GM12873 (cell line): ENCODE measurements around the gene VPS37B.

ENCODE experiments used
- CTCF ChIP-seq: IDR thresholded peaks from 2 replicates; pipeline ENCODE4 v1.5.1; 2012; ENCODE audit warnings: low read depth, mild to moderate bottlenecking, moderate library complexity, low read length, control low read depth; ENCODE audit not compliant: insufficient read depth; ENCODE audit errors: missing control alignments

The VPS37B gene

GRCh38 chr12:122839907-122840554, 55.9 kb downstream of the VPS37B start:
- TF ChIP-seq CTCF: no peak

DNA sequence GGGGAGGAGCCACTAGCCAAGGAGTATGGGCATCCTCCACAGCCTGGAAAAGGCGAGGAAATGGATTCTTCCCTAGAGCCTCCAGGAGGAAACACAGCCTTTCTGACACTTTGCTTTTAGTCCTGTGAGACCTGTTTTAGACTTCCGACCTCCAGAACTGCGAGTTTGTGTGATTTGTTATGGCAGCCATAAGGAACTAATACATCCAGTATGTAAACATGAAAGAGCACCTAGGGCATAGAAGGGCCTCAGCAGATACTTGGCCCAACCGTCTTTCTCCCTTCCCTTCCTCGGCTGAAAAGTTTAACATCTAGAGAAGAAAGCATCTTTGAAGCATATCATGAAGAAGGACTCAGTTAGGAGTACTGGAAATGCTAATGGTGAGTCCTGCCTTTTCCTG, 57.1 kb downstream of the VPS37B start:
- no peak for TF ChIP-seq CTCF

GRCh38 chr12:122837306-122838265, 58.3 kb downstream of the VPS37B start:
- TF ChIP-seq CTCF: no peak

DNA sequence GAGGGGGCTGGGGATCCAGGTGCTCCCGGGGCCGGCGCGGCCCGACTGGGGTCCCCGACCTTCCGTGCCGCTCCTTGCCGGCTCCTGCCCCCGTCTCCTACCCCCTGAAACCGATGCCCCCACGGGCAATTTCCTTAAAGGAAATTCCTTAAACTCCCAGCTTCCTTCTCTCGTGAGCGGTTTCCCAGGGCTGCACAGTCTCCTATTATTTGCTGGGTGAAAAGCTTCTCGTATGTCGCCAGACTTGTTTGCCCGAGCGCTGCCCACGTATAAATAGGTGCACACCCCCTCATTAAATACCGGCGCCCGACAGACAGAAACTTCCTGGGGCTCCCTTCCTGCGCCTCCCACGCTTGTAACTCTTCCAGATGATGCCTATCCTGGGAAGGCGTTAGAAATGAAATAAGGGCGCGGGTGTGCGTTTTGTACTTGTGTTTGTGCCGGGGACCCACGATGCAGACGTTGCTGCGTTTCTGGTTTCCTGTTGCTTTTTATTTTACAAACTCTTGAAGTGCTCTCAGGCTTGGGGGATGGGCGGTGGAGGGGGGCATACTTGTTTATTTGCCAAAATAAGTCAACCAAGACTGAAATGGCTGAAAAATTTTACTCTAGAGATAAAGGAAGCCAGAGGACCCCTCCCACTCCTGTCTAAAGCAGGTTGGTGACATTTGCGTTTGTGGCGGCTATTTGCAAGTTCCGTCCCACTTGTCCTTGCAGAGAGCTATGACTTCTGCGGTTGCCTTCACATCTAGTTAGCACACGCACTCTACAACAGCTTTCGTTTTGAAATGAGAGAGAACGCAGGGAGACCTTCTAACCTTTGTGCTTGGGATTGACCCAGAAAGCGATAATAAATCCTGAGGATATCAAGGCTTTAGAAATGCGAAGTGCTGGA, 59.6 kb downstream of the VPS37B start:
- no peak for TF ChIP-seq CTCF

DNA sequence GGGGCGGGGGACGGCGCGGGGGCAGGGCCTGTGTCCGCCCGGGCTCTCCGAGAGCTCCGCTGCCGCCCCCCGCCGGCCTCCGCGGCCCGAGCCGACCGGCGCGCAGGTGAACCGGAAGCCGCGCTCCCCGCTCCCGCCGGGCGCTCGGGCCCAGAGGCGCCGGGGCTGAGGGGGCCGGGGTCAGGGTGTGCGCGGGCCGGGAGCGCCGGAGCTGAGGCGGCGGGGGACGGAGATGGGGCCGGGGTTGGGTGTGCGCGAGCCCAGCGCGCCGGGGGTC, 60.2 kb downstream of the VPS37B start:
- TF ChIP-seq CTCF: no peak

DNA sequence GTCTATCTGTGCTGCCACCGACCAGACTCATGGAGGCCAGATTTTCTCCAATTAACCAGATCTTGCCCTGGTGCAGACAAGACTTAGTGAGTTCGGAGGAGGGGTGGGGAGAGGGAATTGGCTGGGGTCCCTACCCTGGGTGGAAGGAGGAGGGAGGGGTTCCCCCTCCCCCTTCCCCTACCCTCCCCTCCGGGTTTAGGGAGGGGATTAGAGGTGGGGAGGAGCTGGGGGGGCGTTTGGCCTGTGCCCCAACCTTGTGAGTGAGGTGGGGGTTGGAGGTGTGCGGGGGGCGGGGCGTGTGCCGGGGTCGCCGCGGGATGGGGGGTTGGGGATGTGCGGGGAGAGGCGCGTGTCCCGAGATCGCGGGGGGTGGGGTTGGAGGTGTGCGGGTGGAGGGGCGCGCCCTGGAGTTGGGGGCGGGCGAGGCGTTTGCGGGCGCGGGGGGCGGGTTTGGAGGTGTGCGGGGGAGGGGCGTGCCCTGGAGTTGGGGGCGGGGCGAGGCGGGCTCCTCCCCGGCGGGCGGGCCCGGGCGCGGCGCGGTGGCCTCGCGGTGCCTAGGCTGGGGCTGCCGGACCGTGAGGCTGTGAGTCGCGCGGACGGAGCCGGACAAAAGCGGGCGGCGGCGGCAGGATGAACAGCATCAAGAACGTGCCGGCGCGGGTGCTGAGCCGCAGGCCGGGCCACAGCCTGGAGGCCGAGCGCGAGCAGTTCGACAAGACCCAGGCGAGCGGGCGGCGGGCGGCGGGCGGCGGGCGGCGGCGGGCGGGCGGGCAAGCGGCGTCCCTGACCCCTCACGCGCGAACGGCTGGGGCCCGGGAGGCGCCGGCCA, 60.8 kb downstream of the VPS37B start, which contains the start of gene HIP1R:
HIP1R (plus strand) TSS at position 537 of the 829 bp plus-strand sequence; CDS start at position 631, 94 bp downstream.
- TF ChIP-seq CTCF: no peak
